ENCODE measurements around the gene PGBD1. TPM values are rescaled to one million over a fixed set of nuclear protein-coding genes. Genes with fewer than 3 reads are reported as not detected.

PGBD1 gene
- total and polyA plus RNA-seq, 2 of the 13 experiments (the other 11 are each of a cell fraction or from before 2014, with no cell fraction given) = 3.6 to 6.9 TPM

GRCh38 chr6:28349892-28350737 is 68.7 kb downstream of the PGBD1 start, which contains the start of gene ZKSCAN3 (continued):
- no peak for TF ChIP-seq ZFP36 (IDR thresholded peaks at IDR 0.05; ENCODE audit: borderline replicate concordance, low read depth, low read length, partially characterized antibody)
- 0 out of 2 replicates have a peak, but pooled peaks have one; percentile 37 for TF ChIP-seq ZNF83 (CRISPR knock-in tag; IDR thresholded peaks at IDR 0.05; ENCODE audit: borderline replicate concordance)
- 0 out of 2 replicates have a peak, but pooled peaks have one; percentile 19 for TF ChIP-seq CTCF (CRISPR knock-in tag; IDR thresholded peaks at IDR 0.05)
- TF ChIP-seq CREB1 (IDR thresholded peaks at IDR 0.05) = no peak
- TF ChIP-seq CREB1 (CRISPR knock-in tag; IDR thresholded peaks at IDR 0.05) = peak; percentile 81
- TF ChIP-seq ZNF570 (CRISPR knock-in tag; IDR thresholded peaks at IDR 0.05; ENCODE audit: borderline replicate concordance) = no peak
- no peak for TF ChIP-seq ZNF746 (CRISPR knock-in tag; IDR thresholded peaks at IDR 0.05)
- TF ChIP-seq ARID2 (CRISPR knock-in tag; IDR thresholded peaks at IDR 0.05; ENCODE audit: borderline replicate concordance) = 0 out of 2 replicates have a peak, but pooled peaks have one; percentile 36
- TF ChIP-seq ZNF605 (CRISPR knock-in tag; IDR thresholded peaks at IDR 0.05) = peak; percentile 93
- TF ChIP-seq ZNF737 (CRISPR knock-in tag; IDR thresholded peaks at IDR 0.05; ENCODE audit: borderline replicate concordance) = 0 out of 2 replicates have a peak, but pooled peaks have one; percentile 94
- no peak for TF ChIP-seq MLXIP (CRISPR knock-in tag; IDR thresholded peaks at IDR 0.05; ENCODE audit: borderline replicate concordance)
- peak; percentile 89; the same call in 1 of the 2 replicates for TF ChIP-seq ZNF280B (CRISPR knock-in tag; IDR thresholded peaks at IDR 0.05; ENCODE audit: borderline replicate concordance)
- 0 out of 2 replicates have a peak, but pooled peaks have one; percentile 30 for TF ChIP-seq ZNF639 (CRISPR knock-in tag; conservative IDR thresholded peaks at IDR 0.05)
- no peak for TF ChIP-seq NCOR1 (IDR thresholded peaks at IDR 0.05; ENCODE audit: borderline replicate concordance, low read length)

Data from HepG2 (cell line).